Right lobe of liver (tissue), 4 donors: ENCODE results near the gene SERPINE1.

ENCODE experiments used
- CTCF ChIP-seq, 4 donors: fragments of 200-600 bp in 3 of 4; fragments of 450-650 bp in 1 of 4; IDR thresholded peaks; one replicate each; pipeline versions ENCODE4 v1.5.1 to v1.8.0; 2016 to 2022; ENCODE audit warnings: antibody characterized with exemption in 4 of 4, mild to moderate bottlenecking in 2 of 4
- POLR2A ChIP-seq: fragments of 450-650 bp; IDR thresholded peaks from one replicate; pipeline ENCODE4 v1.6.1; 2017; ENCODE audit warnings: antibody characterized with exemption, mild to moderate bottlenecking
- donor health status: DM: no; HTN: no; CAD: no.
- donor health status: DM: no; HTN: no; CAD: no.
- donor health status: DM: no; HTN: yes; CAD: no.

GRCh38 chr7:101124376-101125056 is 2.4 kb upstream of the SERPINE1 start:
- TF ChIP-seq CTCF (IDR thresholded peaks at IDR 0.05) (no peak), POLR2A (peak; percentile 78)
